Measurements from ENCODE around the gene LPP. TPM values are rescaled to one million over a fixed set of nuclear protein-coding genes. Genes with fewer than 3 reads are reported as not detected.
A peak's percentile ranks its signal among the peaks of the same experiment; 100 is the strongest.

LPP gene
- total RNA-seq, 1 donor from 2014 or later = 14.2 TPM

DNA sequence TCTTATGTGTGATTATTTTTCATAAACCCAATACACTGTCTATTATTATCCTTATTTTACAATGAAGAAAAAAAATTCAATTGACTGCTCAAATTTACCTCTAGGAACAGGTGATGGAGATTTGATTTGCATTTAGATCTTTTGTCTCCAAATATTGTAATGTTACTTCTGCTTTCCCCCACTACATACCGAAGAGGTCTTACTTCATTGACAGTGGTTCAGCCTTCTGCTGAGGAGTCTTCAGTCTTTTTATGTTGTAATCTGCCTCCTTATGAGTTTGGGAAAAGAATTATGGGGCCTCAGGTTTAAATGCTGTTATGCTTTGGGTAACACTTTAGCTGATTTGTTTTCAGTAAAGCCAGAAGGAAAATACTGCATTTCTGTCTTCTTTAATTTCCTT lies 199.5 kb downstream of the LPP start:
- TF ChIP-seq, protein P1, sequence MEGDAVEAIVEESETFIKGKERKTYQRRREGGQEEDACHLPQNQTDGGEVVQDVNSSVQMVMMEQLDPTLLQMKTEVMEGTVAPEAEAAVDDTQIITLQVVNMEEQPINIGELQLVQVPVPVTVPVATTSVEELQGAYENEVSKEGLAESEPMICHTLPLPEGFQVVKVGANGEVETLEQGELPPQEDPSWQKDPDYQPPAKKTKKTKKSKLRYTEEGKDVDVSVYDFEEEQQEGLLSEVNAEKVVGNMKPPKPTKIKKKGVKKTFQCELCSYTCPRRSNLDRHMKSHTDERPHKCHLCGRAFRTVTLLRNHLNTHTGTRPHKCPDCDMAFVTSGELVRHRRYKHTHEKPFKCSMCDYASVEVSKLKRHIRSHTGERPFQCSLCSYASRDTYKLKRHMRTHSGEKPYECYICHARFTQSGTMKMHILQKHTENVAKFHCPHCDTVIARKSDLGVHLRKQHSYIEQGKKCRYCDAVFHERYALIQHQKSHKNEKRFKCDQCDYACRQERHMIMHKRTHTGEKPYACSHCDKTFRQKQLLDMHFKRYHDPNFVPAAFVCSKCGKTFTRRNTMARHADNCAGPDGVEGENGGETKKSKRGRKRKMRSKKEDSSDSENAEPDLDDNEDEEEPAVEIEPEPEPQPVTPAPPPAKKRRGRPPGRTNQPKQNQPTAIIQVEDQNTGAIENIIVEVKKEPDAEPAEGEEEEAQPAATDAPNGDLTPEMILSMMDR (IDR thresholded peaks at IDR 0.05; ENCODE audit: insufficient read depth, low read length, severe bottlenecking) = no peak
- no peaks in the 10 kb centered on the region for H3K27me3 ChIP-seq (ENCODE audit: control insufficient read depth, insufficient read depth, low read length)
- H3K4me3 ChIP-seq (ENCODE audit: low read depth, low read length) = no peak overlapping the region
- FAIRE-seq (no peak), DNase-seq (ENCODE audit: low read depth) (no peak)
- no peaks in the 10 kb centered on the region for H3K36me3 ChIP-seq (ENCODE audit: control insufficient read depth, insufficient read depth, low read length)

DNA sequence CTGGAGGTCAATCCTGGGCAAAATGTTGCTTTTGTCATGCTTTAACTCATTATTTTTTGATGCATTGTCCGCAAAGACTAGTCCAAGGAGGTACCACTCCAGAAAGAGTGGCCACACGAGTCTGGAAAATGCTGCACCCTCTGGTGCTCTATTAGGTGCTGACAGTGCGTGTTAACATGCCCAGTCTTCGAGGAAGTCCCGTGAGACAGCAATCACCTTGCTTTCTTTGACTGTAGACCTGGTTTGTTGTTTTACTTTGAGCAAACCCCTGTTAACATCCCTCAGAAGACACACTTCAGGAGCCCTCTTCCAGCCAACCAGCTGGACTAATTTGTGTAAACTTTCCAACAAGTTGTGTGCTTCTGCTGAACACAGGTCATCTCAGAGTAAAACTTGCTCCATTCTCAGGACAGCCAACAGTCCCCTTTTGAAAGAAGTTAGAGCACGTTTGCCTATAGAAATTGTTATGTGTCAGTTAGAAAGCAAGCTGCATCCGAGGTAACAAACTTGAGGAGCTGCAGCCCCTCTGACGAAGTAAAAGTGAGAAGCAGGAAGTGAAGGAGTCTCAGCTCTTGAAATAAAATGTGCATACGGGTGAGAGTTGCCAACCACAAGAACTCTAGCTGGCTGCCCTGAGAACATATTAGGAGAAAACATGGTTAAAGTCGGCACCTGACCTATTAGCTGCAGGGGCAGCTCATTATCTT lies 205.0 kb downstream of the LPP start:
- TF ChIP-seq, protein P1 (IDR thresholded peaks at IDR 0.05; ENCODE audit: insufficient read depth, low read length, severe bottlenecking) = no peak
- H3K27me3 ChIP-seq (ENCODE audit: control insufficient read depth, insufficient read depth, low read length) = no peaks in the 10 kb centered on the region
- H3K36me3 ChIP-seq (ENCODE audit: control insufficient read depth, insufficient read depth, low read length) = no peaks in the 10 kb centered on the region
- no peak overlapping the region for H3K4me3 ChIP-seq (ENCODE audit: low read depth, low read length)
- no peak for FAIRE-seq
- DNase-seq (ENCODE audit: low read depth) = no peak

DNA sequence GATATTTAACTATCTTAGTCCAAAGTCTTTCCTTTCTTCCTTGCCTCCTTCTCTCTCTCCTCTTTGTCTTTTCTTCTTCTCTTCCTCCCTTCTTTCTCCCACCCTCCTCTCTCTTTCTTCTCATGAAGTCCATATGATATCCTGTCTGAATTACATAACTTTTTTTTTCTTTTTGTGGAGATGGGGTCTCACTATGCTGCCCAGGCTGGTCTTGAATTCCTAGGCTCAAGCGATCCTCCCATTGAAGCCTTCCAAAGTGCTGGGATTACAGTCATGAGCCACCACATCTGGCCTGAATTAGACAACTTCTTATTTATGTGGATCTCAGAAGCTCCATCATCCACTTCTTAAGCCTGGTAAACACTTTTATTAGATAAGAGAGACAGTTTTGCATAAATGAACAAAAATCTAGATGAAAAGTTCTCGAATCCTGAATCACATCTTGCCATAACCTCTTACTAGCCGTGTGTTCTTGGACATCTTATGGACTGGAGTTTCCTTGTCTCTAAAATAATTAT lies 206.5 kb downstream of the LPP start:
- Histone ChIP-seq H3K27me3 (ENCODE audit: control insufficient read depth, insufficient read depth, low read length) (no peaks in the 10 kb centered on the region), H3K4me3 (ENCODE audit: low read depth, low read length) (no peak overlapping the region), H3K36me3 (ENCODE audit: control insufficient read depth, insufficient read depth, low read length) (no peaks in the 10 kb centered on the region)
- DNase-seq (ENCODE audit: low read depth) = no peak
- TF ChIP-seq, protein P1 (IDR thresholded peaks at IDR 0.05; ENCODE audit: insufficient read depth, low read length, severe bottlenecking) = no peak
- no peak for FAIRE-seq

DNA sequence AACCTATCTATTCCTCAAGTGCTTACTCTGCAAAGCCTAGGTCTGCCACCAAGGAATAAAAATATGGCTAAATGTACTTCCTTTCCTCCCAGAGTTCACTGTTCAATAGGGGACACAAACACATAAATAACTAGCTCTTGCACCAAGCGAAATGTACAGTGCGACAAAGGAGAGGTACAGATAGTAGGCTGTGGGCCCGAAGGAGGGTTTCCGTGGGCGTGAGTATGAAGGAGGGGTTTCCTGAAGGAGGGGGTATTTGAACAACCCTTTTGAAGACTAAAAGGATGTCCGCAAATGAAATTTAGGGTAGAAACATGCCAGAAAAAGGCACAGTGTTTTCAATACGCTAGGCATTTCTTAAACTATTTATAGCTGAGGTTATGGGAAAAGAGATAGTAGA lies 207.9 kb downstream of the LPP start:
- DNase-seq (ENCODE audit: low read depth) = no peak
- Histone ChIP-seq H3K27me3 (ENCODE audit: control insufficient read depth, insufficient read depth, low read length) (no peaks in the 10 kb centered on the region), H3K4me3 (ENCODE audit: low read depth, low read length) (no peak overlapping the region), H3K36me3 (ENCODE audit: control insufficient read depth, insufficient read depth, low read length) (no peaks in the 10 kb centered on the region)
- no peak for FAIRE-seq
- TF ChIP-seq, protein P1 (IDR thresholded peaks at IDR 0.05; ENCODE audit: insufficient read depth, low read length, severe bottlenecking) = no peak

DNA sequence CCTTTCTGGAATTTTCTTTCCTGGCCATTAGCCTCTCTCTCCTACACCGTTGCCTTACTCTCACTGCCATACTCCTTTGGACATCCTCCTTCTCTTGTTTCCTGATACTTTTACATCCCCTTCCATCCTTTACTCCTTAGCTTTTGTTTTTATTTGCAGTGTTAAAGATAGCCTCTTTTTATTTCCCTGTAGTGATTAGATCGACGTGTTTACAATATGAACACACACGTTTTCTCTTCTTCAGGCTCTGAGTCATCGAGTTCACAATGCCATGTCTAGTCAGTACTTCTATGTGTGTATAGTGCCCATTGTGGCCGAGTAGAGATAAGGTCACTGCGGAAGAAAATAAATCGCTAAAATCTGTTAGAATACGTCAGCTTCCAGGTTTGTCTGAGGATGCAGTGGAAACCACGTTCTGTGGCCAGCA lies 208.5 kb downstream of the LPP start:
- DNase-seq (ENCODE audit: low read depth) (peak; percentile 89), FAIRE-seq (no peak)
- no peak overlapping the region for H3K4me3 ChIP-seq (ENCODE audit: low read depth, low read length)
- no peaks in the 10 kb centered on the region for H3K36me3 ChIP-seq (ENCODE audit: control insufficient read depth, insufficient read depth, low read length)
- no peaks in the 10 kb centered on the region for H3K27me3 ChIP-seq (ENCODE audit: control insufficient read depth, insufficient read depth, low read length)
- TF ChIP-seq, protein P1 (IDR thresholded peaks at IDR 0.05; ENCODE audit: insufficient read depth, low read length, severe bottlenecking) = peak; percentile 30

DNA sequence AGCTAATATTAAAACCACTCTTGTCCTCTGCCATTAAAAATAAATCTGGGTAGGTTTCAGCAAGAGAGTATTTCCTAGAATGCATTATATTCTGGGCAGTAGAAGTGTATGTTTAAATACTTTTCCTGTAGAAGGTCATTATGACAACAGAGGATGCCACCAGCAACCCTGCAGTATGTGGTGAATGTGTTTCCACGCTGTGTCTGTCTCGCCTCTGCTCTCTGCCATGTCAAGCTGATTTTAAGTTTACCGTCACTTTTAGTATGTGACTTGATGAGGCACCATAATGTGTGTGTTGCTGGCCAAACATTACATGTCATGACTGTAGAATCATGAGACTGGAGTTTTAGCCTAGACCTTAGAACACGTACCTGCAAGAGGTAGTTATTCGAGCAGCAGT lies 211.2 kb downstream of the LPP start:
- FAIRE-seq = no peak
- DNase-seq (ENCODE audit: low read depth) = no peak
- no peaks in the 10 kb centered on the region for H3K36me3 ChIP-seq (ENCODE audit: control insufficient read depth, insufficient read depth, low read length)
- TF ChIP-seq, protein P1 (IDR thresholded peaks at IDR 0.05; ENCODE audit: insufficient read depth, low read length, severe bottlenecking) = no peak
- H3K27me3 ChIP-seq (ENCODE audit: control insufficient read depth, insufficient read depth, low read length) = no peaks in the 10 kb centered on the region
- H3K4me3 ChIP-seq (ENCODE audit: low read depth, low read length) = no peak overlapping the region
